OCI-LY3 (cell line): ENCODE data around the gene RTL5.

Experiments
- H2AFZ ChIP-seq: fragments of 200-600, 300-600 bp; shearing (Covaris generic); 2 replicates; pipeline ENCODE4 v1.6.0; 2014; ENCODE audit warnings: antibody characterized with exemption, low read depth, low read length
- H3K27ac ChIP-seq: fragments of 200-600, 300-600 bp; sonication (generic); 2 replicates; pipeline ENCODE4 v1.5.1; 2014; ENCODE audit warnings: mild to moderate bottlenecking, low read length, moderate library complexity, mixed read lengths
- H3K27me3 ChIP-seq: fragments of 200-600, 300-600 bp; sonication (generic); 2 replicates; pipeline ENCODE4 v1.6.1; 2014; ENCODE audit warnings: low read depth, low read length, mixed read lengths
- H3K36me3 ChIP-seq: fragments of 200-600, 300-600 bp; sonication (generic); replicated peaks from 2 replicates; pipeline ENCODE3; 2014; ENCODE audit warnings: low read depth, low read length, mixed read lengths
- H3K4me1 ChIP-seq: fragments of 300-600, 200-600 bp; sonication (generic); 2 replicates; pipeline ENCODE4 v1.6.1; 2014; ENCODE audit warnings: low read length, mixed read lengths
- H3K4me2 ChIP-seq: fragments of 200-600, 300-600 bp; sonication (generic); 2 replicates; pipeline ENCODE4 v1.6.1; 2014; ENCODE audit warnings: low read length, mixed read lengths
- H3K4me3 ChIP-seq: fragments of 300-600, 200-600 bp; sonication (generic); 2 replicates; pipeline ENCODE4 v1.5.1; 2014; ENCODE audit warnings: antibody characterized with exemption, mild to moderate bottlenecking, low read length, moderate library complexity
- H3K79me2 ChIP-seq: fragments of 300-600, 200-600 bp; shearing (Covaris generic); 2 replicates; pipeline ENCODE4 v1.6.1; 2014; ENCODE audit warnings: mild to moderate bottlenecking, low read length, mixed read lengths
- H3K9ac ChIP-seq: fragments of 300-600, 200-600 bp; shearing (Covaris generic); 2 replicates; pipeline ENCODE4 v1.6.0; 2014; ENCODE audit warnings: mild to moderate bottlenecking, low read length, moderate library complexity
- H3K9me3 ChIP-seq: fragments of 200-600, 300-600 bp; shearing (Covaris generic); 2 replicates; pipeline ENCODE4 v1.6.1; 2014; ENCODE audit warnings: low read length, mixed read lengths; ENCODE audit not compliant: insufficient read depth
- H4K20me1 ChIP-seq: fragments of 200-600, 300-600 bp; sonication (generic); 2 replicates; pipeline ENCODE4 v1.6.1; 2016; ENCODE audit warnings: low read length, mixed read lengths; ENCODE audit not compliant: insufficient read depth
- CTCF ChIP-seq: fragments of 200-600, 300-600 bp; sonication (generic); IDR thresholded peaks from 2 replicates; pipeline ENCODE4 v1.5.1; 2014; ENCODE audit warnings: antibody characterized with exemption, low read length, low read depth
- EZH2phosphoT487 ChIP-seq: fragments of 200-600 bp; shearing (Covaris generic); IDR thresholded peaks from 2 replicates; pipeline ENCODE4 v1.6.1; 2018; ENCODE audit warnings: antibody characterized with exemption, mixed run types, low read depth

RTL5 gene

GRCh38 chrX:72130156-72130761 lies 1.5 kb downstream of the RTL5 start:
- H3K27me3 ChIP-seq, result peaks cover 11% of the 10 kb centered on the region
- H3K9me3 ChIP-seq, result no peaks in the 10 kb centered on the region
- H3K36me3 ChIP-seq, result no peaks in the 10 kb centered on the region
- no peak overlapping the region for H3K4me2 ChIP-seq
- no peaks in the 10 kb centered on the region for H3K79me2 ChIP-seq
- H3K4me3 ChIP-seq, result no peak overlapping the region
- no peaks in the 10 kb centered on the region for H4K20me1 ChIP-seq
- no peak overlapping the region for H3K27ac ChIP-seq
- no peak overlapping the region for H3K9ac ChIP-seq
- TF ChIP-seq CTCF, result no peak
- no peak for TF ChIP-seq EZH2phosphoT487
- no peak overlapping the region for H2AFZ ChIP-seq
- H3K4me1 ChIP-seq, result peaks cover 7% of the 10 kb centered on the region; the same call in 1 of the 2 replicates

- H3K4me2 ChIP-seq, result no peak overlapping the region
- no peak overlapping the region for H2AFZ ChIP-seq
- H4K20me1 ChIP-seq, result no peaks in the 10 kb centered on the region
- H3K9ac ChIP-seq, result no peak overlapping the region
- TF ChIP-seq EZH2phosphoT487 (no peak), CTCF (no peak)
- no peaks in the 10 kb centered on the region for H3K79me2 ChIP-seq
- H3K36me3 ChIP-seq, result no peaks in the 10 kb centered on the region
- H3K9me3 ChIP-seq, result no peaks in the 10 kb centered on the region
- no peak overlapping the region for H3K27ac ChIP-seq
- H3K4me1 ChIP-seq, result peaks cover 7% of the 10 kb centered on the region; the same call in 1 of the 2 replicates
- H3K27me3 ChIP-seq, result peaks cover 11% of the 10 kb centered on the region
- H3K4me3 ChIP-seq, result no peak overlapping the region
These were observed 2.1 kb downstream of the RTL5 start for GRCh38 chrX:72129661-72130060.

- H3K79me2 ChIP-seq, result no peaks in the 10 kb centered on the region
- H4K20me1 ChIP-seq, result no peaks in the 10 kb centered on the region
- H2AFZ ChIP-seq, result no peak overlapping the region
- no peak for TF ChIP-seq CTCF
- H3K4me1 ChIP-seq, result peaks cover 7% of the 10 kb centered on the region; the same call in 1 of the 2 replicates
- no peak overlapping the region for H3K4me2 ChIP-seq
- no peak overlapping the region for H3K27ac ChIP-seq
- no peak overlapping the region for H3K9ac ChIP-seq
- peaks cover 15% of the 10 kb centered on the region for H3K27me3 ChIP-seq
- H3K4me3 ChIP-seq, result no peak overlapping the region
- H3K36me3 ChIP-seq, result no peaks in the 10 kb centered on the region
- H3K9me3 ChIP-seq, result no peaks in the 10 kb centered on the region
These were observed 2.8 kb downstream of the RTL5 start for GRCh38 chrX:72128881-72129280.

DNA sequence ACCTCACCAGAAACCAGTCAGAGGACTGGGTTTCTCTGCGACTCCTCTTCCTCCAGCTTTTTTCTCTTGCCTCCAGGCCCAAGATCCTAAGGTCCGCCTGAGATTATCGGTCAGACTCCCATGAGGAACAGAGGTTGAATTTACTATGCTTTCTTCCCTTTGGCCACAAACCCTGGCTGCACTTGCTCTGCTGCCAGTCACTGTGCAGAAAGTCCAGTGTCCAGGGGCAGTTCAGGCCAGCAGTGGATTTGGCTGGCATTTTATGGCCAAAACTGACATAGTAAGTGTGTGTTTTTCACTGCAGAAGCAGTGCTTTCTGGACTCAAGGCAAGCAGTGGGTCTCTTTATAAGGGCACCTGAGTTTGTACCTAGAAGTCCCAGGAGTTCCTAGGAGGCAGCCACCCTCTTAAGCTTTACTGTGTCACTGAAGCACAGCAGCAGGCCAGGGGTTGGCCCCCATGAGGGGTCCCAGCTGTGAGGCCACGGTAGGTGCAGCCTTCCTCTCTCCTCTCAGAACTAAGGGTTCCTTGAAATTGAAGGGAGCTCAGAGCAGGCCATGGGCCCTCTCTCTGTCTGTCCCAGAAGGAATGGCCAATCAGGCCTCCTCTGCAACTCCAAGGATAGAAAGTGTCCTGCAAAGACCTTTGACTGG lies 3.4 kb downstream of the RTL5 start:
- Histone ChIP-seq H3K36me3 (no peaks in the 10 kb centered on the region), H2AFZ (no peak overlapping the region), H3K4me2 (no peak overlapping the region), H3K4me3 (no peak overlapping the region), H3K79me2 (no peaks in the 10 kb centered on the region), H3K27me3 (peaks cover 15% of the 10 kb centered on the region), H3K9me3 (no peaks in the 10 kb centered on the region), H3K4me1 (peaks cover 7% of the 10 kb centered on the region; the same call in 1 of the 2 replicates), H4K20me1 (no peaks in the 10 kb centered on the region), H3K27ac (no peak overlapping the region), H3K9ac (no peak overlapping the region)
- TF ChIP-seq EZH2phosphoT487 (no peak), CTCF (no peak)
